Transverse colon (tissue), 4 donors: Measurements from ENCODE around the gene LGALS1. TPM values are rescaled to one million over a fixed set of nuclear protein-coding genes. Genes with fewer than 3 reads are reported as not detected.

ENCODE experiments used
- DNase-seq: peaks from one replicate; pipeline ENCODE4 v3.0.0-alpha.2; 2019
- H3K27ac ChIP-seq, 4 donors: fragments of 200-600 bp; sonication (generic); 2 replicates each; pipeline ENCODE4 v1.5.1; 2016 to 2018; ENCODE audit warnings: inconsistent platforms in 4 of 4
- H3K27me3 ChIP-seq: fragments of 200-600 bp; sonication (generic); 2 replicates; pipeline ENCODE4 v1.5.1; 2017; ENCODE audit warnings: inconsistent platforms
- H3K36me3 ChIP-seq, 4 donors: fragments of 200-600 bp; sonication (generic); 2 replicates each; pipeline ENCODE4 v1.5.1; 2017 to 2019; ENCODE audit warnings: inconsistent platforms in 4 of 4
- H3K4me1 ChIP-seq, 4 donors: fragments of 200-600 bp; sonication (generic); 2 replicates each; pipeline ENCODE4 v1.5.1; 2017 to 2020; ENCODE audit warnings: inconsistent platforms in 4 of 4
- H3K4me3 ChIP-seq, 4 donors: fragments of 200-600 bp; sonication (generic); 1 replicate in 1 of 4; 2 replicates in 3 of 4; pipeline versions ENCODE4 v1.5.1 to v1.6.1; 2017 to 2019; ENCODE audit warnings: inconsistent platforms in 4 of 4
- H3K9me3 ChIP-seq, 2 donors: fragments of 200-600 bp; sonication (generic); 2 replicates each; pipeline ENCODE4 v1.5.1; 2017 to 2019; ENCODE audit warnings: inconsistent platforms in 2 of 2
- CTCF ChIP-seq, 5 experiments: fragments of 200-600 bp in 3 of 5; fragments of 450-650 bp in 2 of 5; sonication (generic) in 3 of 5; IDR thresholded peaks; 1 replicate in 2 of 5; 2 replicates in 3 of 5; pipeline ENCODE4 v1.5.1; 2016 to 2017; ENCODE audit warnings: antibody characterized with exemption in 5 of 5, inconsistent platforms in 3 of 5, mild to moderate bottlenecking in 2 of 5, moderate library complexity in 1 of 5
- EP300 ChIP-seq: sonication (generic); formaldehyde crosslinking; IDR thresholded peaks from one replicate; pipeline ENCODE4 v1.6.1; 2017; ENCODE audit warnings: antibody characterized with exemption, low read depth
- POLR2A ChIP-seq: fragments of 450-650 bp; IDR thresholded peaks from one replicate; pipeline ENCODE4 v1.6.1; 2016; ENCODE audit warnings: antibody characterized with exemption, mild to moderate bottlenecking, moderate library complexity
- POLR2AphosphoS5 ChIP-seq, 3 donors: sonication (generic); formaldehyde crosslinking; IDR thresholded peaks; one replicate each; pipeline ENCODE4 v1.6.1; 2016; ENCODE audit warnings: antibody characterized with exemption in 3 of 3
- WGBS, 2 donors: methylation state at CpG; one replicate each; pipeline ENCODE4 v1.1.5; 2018; ENCODE audit warnings: low coverage in 1 of 2; 5-methylcytosine and 5-hydroxymethylcytosine counted together
- in situ Hi-C, 4 donors: fragments of 200-750 bp; cut with MboI; loops; one replicate each; pipeline versions ENCODE4 v1.15.0 to v1.15.1; 2017; ENCODE audit warnings: low sequenced_read_pairs in 3 of 4, low pct_ligation_motif_present in 1 of 4, low pct_unique_long_range_greater_than_20kb in 1 of 4
- intact Hi-C: fragments of 100-400 bp; cut with DNase I; formaldehyde crosslinking; loops from one replicate; pipeline ENCODE4 v1.15.1; 2023; ENCODE audit warnings: low total_unique reads
- total RNA-seq, 4 donors: library from RNA; depleted of rRNA; stranded (reverse); fragments of >200 nt; gene quantifications; one replicate each; pipeline ENCODE4 v1.1.0, GENCODE V29; 2016

The LGALS1 gene
- total RNA-seq, 4 donors from 2014 or later: 196 to 558 (median 224) TPM

GRCh38 chr22:37704645-37705044 lies 29.2 kb downstream of the LGALS1 start:
- no peak overlapping the region for H3K27ac ChIP-seq
- TF ChIP-seq POLR2AphosphoS5 (IDR thresholded peaks at IDR 0.05): no peak
- no peak for TF ChIP-seq POLR2A
- TF ChIP-seq EP300: no peak
- H3K36me3 ChIP-seq: no peaks in the 10 kb centered on the region
- H3K4me1 ChIP-seq: no peaks in the 10 kb centered on the region
- 82 to 89% methylated on average over 3 of the region's 3 CpGs for WGBS, 2 donors
- no peak overlapping the region for H3K4me3 ChIP-seq
- no peaks in the 10 kb centered on the region for H3K27me3 ChIP-seq
- DNase-seq: no peak
- intact Hi-C loops: no loop called here
- in situ Hi-C loops: no loop called here
- no peaks in the 10 kb centered on the region for H3K9me3 ChIP-seq

- Histone ChIP-seq H3K27me3 (no peaks in the 10 kb centered on the region), H3K27ac (no peak overlapping the region), H3K9me3 (no peaks in the 10 kb centered on the region), H3K4me1 (no peaks in the 10 kb centered on the region), H3K36me3 (no peaks in the 10 kb centered on the region), H3K4me3 (no peak overlapping the region)
- in situ Hi-C loops (no loop called here), intact Hi-C loops (no loop called here)
- no peak for DNase-seq
- no peak for TF ChIP-seq CTCF (IDR thresholded peaks at IDR 0.05)
- no peak for TF ChIP-seq POLR2A
- no peak for TF ChIP-seq POLR2AphosphoS5 (IDR thresholded peaks at IDR 0.05)
- TF ChIP-seq EP300: no peak
- WGBS, 2 donors: 92 to 100% methylated on average over 1 to 3 of the region's 3 CpGs
These were observed 29.8 kb downstream of the LGALS1 start for GRCh38 chr22:37705205-37705604.

GRCh38 chr22:37708580-37709444 lies 33.4 kb downstream of the LGALS1 start:
- in situ Hi-C loops: no loop called here
- intact Hi-C loops: no loop called here

GRCh38 chr22:37709445-37709765 lies 34.0 kb downstream of the LGALS1 start:
- in situ Hi-C loops: no loop called here
- intact Hi-C loops: no loop called here
- DNase-seq: no peak
- H3K27ac ChIP-seq: no peak overlapping the region
- H3K36me3 ChIP-seq: no peaks in the 10 kb centered on the region
- H3K27me3 ChIP-seq: no peaks in the 10 kb centered on the region
- no peak for TF ChIP-seq POLR2A
- H3K4me3 ChIP-seq: no peak overlapping the region
- no peaks in the 10 kb centered on the region for H3K4me1 ChIP-seq
- WGBS, 2 donors: 91% methylated on average over 15 of the region's 15 CpGs; no CpG with 5 or more reads in 1 of the 2 donors
- H3K9me3 ChIP-seq: no peaks in the 10 kb centered on the region

More at GRCh38 chr22:37708580-37709444, 33.4 kb downstream of the LGALS1 start:
- DNase-seq: no peak
- Histone ChIP-seq H3K27me3 (no peaks in the 10 kb centered on the region), H3K4me3 (no peak overlapping the region), H3K9me3 (no peaks in the 10 kb centered on the region), H3K27ac (no peak overlapping the region), H3K36me3 (no peaks in the 10 kb centered on the region), H3K4me1 (no peaks in the 10 kb centered on the region)
- TF ChIP-seq POLR2A: no peak
- TF ChIP-seq EP300: no peak
- TF ChIP-seq CTCF (IDR thresholded peaks at IDR 0.05): no peak
- no peak for TF ChIP-seq POLR2AphosphoS5 (IDR thresholded peaks at IDR 0.05)
- WGBS, 2 donors: 89% methylated on average over 23 of the region's 25 CpGs; no CpG with 5 or more reads in 1 of the 2 donors

- Histone ChIP-seq H3K27me3 (no peaks in the 10 kb centered on the region), H3K4me1 (no peaks in the 10 kb centered on the region), H3K9me3 (no peaks in the 10 kb centered on the region), H3K4me3 (no peak overlapping the region), H3K36me3 (no peaks in the 10 kb centered on the region), H3K27ac (no peak overlapping the region)
- 61% methylated on average over 3 of the region's 3 CpGs; no CpG with 5 or more reads in 1 of the 2 donors for WGBS, 2 donors
- no peak for DNase-seq
- in situ Hi-C loops (no loop called here), intact Hi-C loops (no loop called here)
- no peak for TF ChIP-seq CTCF (IDR thresholded peaks at IDR 0.05)
- no peak for TF ChIP-seq POLR2AphosphoS5 (IDR thresholded peaks at IDR 0.05)
- TF ChIP-seq EP300: no peak
- TF ChIP-seq POLR2A: no peak
These were observed 35.2 kb downstream of the LGALS1 start for GRCh38 chr22:37710675-37711074.
